Heart left ventricle (tissue), 13 donors: ENCODE results near the gene PRDX6.

Source experiments
- POLR2A ChIP-seq, 2 donors: fragments of 450-650 bp; IDR thresholded peaks; one replicate each; pipeline ENCODE4 v1.6.1; 2017; ENCODE audit warnings: antibody characterized with exemption in 2 of 2, mild to moderate bottlenecking in 2 of 2, moderate library complexity in 2 of 2
- TF ChIP-seq, protein P1 (sequence below), 12 donors: fragments of 200-600 bp; sonication (generic) in 4 of 12; IDR thresholded peaks; one replicate each; pipeline versions ENCODE4 v1.5.0 to v1.8.0; 2018 to 2022; ENCODE audit warnings: antibody characterized with exemption in 12 of 12, mild to moderate bottlenecking in 5 of 12
- donor health status: ischemic (EF 13 %, LVEDD 7.1; RV severe dilation, severe dysfunction).
- donor health status: DM: no; HTN: yes; CAD: no.
- donor health status: DM: no; HTN: no; CAD: no.
- donor health status: ischemic (EF 25% LVEDD 6.9; RV normal size, moderate dysfunction).
- donor health status: ischemic (EF 25% LVEDD 5.7; RV mildly dilated, moderate dysfunction).
- donor health status: ischemic (EF 35%, LVEDD 5.7; RV mildly dilated, moderate dysfunction).
- donor health status: nonischemic (EF 11% LVEDD 7.7; RV severe dilation, severe dysfunction).
- donor health status: DM: yes; HTN: yes; CAD: no.
- donor health status: PGD.
- donor health status: ischemic (EF 29% LVEDD 5.4; RV normal size, mild dysfunction).
- donor health status: nonischemic (EF 23%, LVEDD 6.1; RV moderate dilation, normal function).

DNA sequence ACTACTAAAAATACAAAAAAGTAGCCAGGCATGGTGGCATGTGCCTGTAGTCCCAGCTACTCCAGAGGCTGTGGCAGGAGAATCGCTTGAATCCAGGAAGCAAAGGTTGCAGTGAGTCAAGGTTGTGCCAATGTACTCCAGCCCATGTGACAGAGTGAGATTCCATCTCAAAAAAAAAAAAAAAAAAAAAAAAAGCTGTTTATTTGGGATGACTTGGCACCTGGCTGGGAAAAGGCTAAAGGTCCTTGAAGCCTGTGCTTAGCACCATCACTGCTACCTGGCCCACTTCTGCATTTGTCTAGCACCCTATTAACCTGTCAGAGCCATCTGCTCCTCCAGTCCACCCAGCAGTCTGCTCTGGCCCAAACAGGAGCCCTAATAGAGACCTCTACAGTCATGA is 25.0 kb downstream of the PRDX6 start:
- TF ChIP-seq, protein P1, sequence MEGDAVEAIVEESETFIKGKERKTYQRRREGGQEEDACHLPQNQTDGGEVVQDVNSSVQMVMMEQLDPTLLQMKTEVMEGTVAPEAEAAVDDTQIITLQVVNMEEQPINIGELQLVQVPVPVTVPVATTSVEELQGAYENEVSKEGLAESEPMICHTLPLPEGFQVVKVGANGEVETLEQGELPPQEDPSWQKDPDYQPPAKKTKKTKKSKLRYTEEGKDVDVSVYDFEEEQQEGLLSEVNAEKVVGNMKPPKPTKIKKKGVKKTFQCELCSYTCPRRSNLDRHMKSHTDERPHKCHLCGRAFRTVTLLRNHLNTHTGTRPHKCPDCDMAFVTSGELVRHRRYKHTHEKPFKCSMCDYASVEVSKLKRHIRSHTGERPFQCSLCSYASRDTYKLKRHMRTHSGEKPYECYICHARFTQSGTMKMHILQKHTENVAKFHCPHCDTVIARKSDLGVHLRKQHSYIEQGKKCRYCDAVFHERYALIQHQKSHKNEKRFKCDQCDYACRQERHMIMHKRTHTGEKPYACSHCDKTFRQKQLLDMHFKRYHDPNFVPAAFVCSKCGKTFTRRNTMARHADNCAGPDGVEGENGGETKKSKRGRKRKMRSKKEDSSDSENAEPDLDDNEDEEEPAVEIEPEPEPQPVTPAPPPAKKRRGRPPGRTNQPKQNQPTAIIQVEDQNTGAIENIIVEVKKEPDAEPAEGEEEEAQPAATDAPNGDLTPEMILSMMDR (IDR thresholded peaks at IDR 0.05), result no peak
- no peak for TF ChIP-seq POLR2A (IDR thresholded peaks at IDR 0.05)
